ENCODE results near the gene IRF7. TPM values are rescaled to one million over a fixed set of nuclear protein-coding genes. Genes with fewer than 3 reads are reported as not detected.

The IRF7 gene
- total RNA-seq, 1 donor from 2014 or later = 18.9 TPM

GRCh38 chr11:601573-602245 is 14.0 kb downstream of the IRF7 start:
- no peak for DNase-seq (ENCODE audit: extremely low spot score in 2 of 2)
- intact Hi-C loops (cut with DNase I) = loop anchor here (1.0 kb wide), 1 partner anchor 41 kb away; no protein-coding TSS in a partner anchor
- TF ChIP-seq, protein P1, sequence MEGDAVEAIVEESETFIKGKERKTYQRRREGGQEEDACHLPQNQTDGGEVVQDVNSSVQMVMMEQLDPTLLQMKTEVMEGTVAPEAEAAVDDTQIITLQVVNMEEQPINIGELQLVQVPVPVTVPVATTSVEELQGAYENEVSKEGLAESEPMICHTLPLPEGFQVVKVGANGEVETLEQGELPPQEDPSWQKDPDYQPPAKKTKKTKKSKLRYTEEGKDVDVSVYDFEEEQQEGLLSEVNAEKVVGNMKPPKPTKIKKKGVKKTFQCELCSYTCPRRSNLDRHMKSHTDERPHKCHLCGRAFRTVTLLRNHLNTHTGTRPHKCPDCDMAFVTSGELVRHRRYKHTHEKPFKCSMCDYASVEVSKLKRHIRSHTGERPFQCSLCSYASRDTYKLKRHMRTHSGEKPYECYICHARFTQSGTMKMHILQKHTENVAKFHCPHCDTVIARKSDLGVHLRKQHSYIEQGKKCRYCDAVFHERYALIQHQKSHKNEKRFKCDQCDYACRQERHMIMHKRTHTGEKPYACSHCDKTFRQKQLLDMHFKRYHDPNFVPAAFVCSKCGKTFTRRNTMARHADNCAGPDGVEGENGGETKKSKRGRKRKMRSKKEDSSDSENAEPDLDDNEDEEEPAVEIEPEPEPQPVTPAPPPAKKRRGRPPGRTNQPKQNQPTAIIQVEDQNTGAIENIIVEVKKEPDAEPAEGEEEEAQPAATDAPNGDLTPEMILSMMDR (IDR thresholded peaks at IDR 0.05) = no peak
- no peak for TF ChIP-seq POLR2AphosphoS5 (IDR thresholded peaks at IDR 0.05; ENCODE audit: insufficient read depth in 1 of 2, low read depth in 1 of 2)
- TF ChIP-seq POLR2A (IDR thresholded peaks at IDR 0.05) = no peak
- Histone ChIP-seq H3K27ac (no peak overlapping the region), H3K4me3 (no peak overlapping the region), H3K9me3 (no peaks in the 10 kb centered on the region), H3K4me1 (no peaks in the 10 kb centered on the region), H3K36me3 (peaks cover 0 to 92% of the 10 kb centered on the region in 2 donors), H3K27me3 (no peaks in the 10 kb centered on the region)

DNA sequence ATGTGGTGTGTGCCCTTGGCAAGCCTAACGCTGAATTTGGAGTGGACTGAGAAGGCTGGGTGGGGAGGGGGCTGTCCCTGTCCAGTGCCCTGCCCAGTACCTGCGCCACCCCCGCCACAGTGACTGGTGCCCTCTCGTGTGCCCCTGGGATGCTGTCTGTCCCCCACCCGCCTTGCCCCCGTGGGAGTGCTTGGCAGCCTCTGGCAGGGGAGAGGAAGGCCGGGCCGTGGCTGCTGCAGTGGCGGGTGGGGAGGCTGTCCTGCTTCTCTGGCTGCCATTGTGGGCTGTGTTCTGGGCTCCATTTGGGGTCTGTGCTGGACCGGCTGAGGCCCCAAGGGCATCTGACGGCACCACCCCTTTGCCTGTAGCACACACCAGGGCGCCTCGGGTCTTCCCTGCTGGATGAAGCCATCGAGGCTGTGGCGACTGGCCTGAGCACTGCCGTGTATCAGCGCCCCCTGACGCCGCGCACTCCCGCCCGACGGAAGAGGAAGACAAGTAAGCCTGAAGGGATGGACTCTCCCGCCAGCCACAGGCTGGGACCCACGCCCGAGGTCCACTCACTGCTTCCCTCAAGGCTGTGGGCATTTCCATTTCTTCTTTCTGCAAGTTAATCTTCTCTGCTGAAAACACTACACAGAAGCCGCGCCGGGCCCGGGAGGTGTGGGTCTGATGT is 17.6 kb downstream of the IRF7 start:
- Histone ChIP-seq H3K4me3 (no peak overlapping the region), H3K27ac (no peak overlapping the region), H3K4me1 (no peaks in the 10 kb centered on the region), H3K36me3 (peaks cover 0 to 91% of the 10 kb centered on the region in 2 donors), H3K27me3 (no peaks in the 10 kb centered on the region), H3K9me3 (no peaks in the 10 kb centered on the region)
- TF ChIP-seq POLR2AphosphoS5 (IDR thresholded peaks at IDR 0.05; ENCODE audit: insufficient read depth in 1 of 2, low read depth in 1 of 2) (no peak), POLR2A (IDR thresholded peaks at IDR 0.05) (no peak)
- TF ChIP-seq, protein P1 (IDR thresholded peaks at IDR 0.05) = no peak
- no peak for DNase-seq (ENCODE audit: extremely low spot score in 2 of 2)
- intact Hi-C loops (cut with DNase I) = no loop called here

DNA sequence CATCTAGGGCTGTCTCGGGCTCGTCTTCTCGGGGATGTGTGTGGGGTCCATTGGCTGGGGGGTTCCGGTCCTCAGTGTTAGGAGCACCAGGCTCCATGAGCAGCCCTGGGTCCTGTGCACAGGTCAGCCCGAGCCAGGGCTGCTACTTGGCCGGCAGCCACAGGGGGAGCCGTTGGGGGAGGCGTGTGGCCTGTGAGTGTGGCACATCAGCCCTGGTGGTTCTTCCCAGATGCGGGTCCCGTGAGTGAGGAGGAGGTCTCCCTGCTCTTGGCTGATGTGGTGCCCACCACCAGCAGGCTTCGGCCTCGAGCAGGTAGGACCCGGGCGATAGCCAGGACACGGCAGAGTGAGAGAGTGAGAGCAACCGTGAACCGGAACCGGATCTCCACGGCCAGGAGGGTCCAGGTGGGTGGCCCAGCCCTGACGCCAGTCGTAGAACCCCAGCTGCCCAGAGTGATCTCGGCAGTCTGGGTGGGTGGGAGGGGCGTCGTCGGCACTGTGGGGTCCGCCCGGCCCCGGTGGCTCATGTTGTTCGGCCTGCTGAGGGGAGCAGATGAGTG is 18.5 kb downstream of the IRF7 start:
- no peaks in the 10 kb centered on the region for H3K4me1 ChIP-seq
- H3K36me3 ChIP-seq = peaks cover 0 to 92% of the 10 kb centered on the region in 2 donors
- no peak for DNase-seq (ENCODE audit: extremely low spot score in 2 of 2)
- no peak for TF ChIP-seq POLR2A (IDR thresholded peaks at IDR 0.05)
- TF ChIP-seq, protein P1 (IDR thresholded peaks at IDR 0.05) = no peak
- TF ChIP-seq POLR2AphosphoS5 (IDR thresholded peaks at IDR 0.05; ENCODE audit: insufficient read depth in 1 of 2, low read depth in 1 of 2) = no peak
- H3K27ac ChIP-seq = no peak overlapping the region
- H3K4me3 ChIP-seq = no peak overlapping the region
- no peaks in the 10 kb centered on the region for H3K27me3 ChIP-seq
- intact Hi-C loops (cut with DNase I) = no loop called here
- no peaks in the 10 kb centered on the region for H3K9me3 ChIP-seq

- no peaks in the 10 kb centered on the region for H3K27me3 ChIP-seq
- TF ChIP-seq POLR2A (IDR thresholded peaks at IDR 0.05) = no peak
- TF ChIP-seq POLR2AphosphoS5 (IDR thresholded peaks at IDR 0.05; ENCODE audit: insufficient read depth in 1 of 2, low read depth in 1 of 2) = no peak
- TF ChIP-seq, protein P1 (IDR thresholded peaks at IDR 0.05) = no peak
- no peaks in the 10 kb centered on the region for H3K9me3 ChIP-seq
- intact Hi-C loops (cut with DNase I) = no loop called here
- H3K36me3 ChIP-seq = peaks cover 0 to 91% of the 10 kb centered on the region in 2 donors
- no peak overlapping the region for H3K4me3 ChIP-seq
- DNase-seq (ENCODE audit: extremely low spot score in 2 of 2) = no peak
- H3K27ac ChIP-seq = no peak overlapping the region
- H3K4me1 ChIP-seq = no peaks in the 10 kb centered on the region
These were observed 19.4 kb downstream of the IRF7 start for GRCh38 chr11:596374-596773.

Data from vagina (tissue), 2 donors.